HTR-8/SVneo (cell line): ENCODE data around the gene ALDH2.

Experiments used
- DNase-seq: peaks from one replicate; pipeline ENCODE4 v3.0.0; 2011; ENCODE audit warnings: low spot score, mixed read lengths; ENCODE audit not compliant: insufficient read length
- FAIRE-seq: peaks from 2 replicates; lab custom pipeline; 2011; peaks lifted over from hg19 to GRCh38; lab: Jason Lieb, UNC

ALDH2 gene

GRCh38 chr12:111846016-111846415 lies 79.3 kb downstream of the ALDH2 start:
- no peak for DNase-seq
- FAIRE-seq: no peak

GRCh38 chr12:111850526-111850925 lies 83.8 kb downstream of the ALDH2 start:
- DNase-seq: no peak
- no peak for FAIRE-seq

DNA sequence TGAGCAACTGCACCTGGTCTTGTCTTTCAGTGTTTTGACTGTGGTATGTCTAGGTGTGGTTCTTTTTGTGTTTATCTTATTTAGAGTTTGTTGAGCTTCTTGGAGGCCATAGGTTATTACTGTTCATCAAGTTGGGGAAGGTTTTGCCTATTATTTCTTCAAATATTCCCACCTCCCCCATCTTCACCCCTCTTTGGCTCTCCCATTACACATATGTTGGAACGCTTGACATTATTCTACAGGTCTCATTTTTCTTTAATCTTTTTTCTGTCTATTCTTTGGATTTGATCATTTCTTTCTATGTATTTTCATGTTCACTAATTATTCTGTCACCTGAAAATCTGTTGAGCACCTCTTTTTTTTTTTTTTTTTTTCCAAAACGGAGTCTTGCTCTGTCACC lies 91.5 kb downstream of the ALDH2 start:
- FAIRE-seq: no peak
- DNase-seq: no peak

- no peak for DNase-seq
- FAIRE-seq: no peak
Observed at GRCh38 chr12:111858778-111859177, 92.0 kb downstream of the ALDH2 start.

DNA sequence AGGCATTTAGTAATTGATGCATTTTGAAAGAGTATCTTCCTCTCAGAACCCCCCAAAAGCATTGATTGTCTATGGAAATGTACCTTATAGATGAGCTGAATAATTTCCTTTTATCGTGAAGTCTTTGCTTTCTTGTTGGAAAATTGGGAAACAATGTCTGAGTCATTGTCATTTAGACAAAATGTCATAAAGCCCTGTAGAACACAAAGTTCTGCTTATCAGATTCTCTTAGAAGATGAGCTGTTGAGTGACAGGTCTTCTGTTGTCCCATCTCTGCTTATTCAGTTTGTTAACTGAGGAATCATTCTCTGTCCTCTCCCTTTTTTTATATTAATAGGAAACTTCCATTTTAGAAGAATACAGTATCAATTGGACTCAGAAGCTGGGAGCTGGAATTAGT lies 98.2 kb downstream of the ALDH2 start:
- no peak for FAIRE-seq

More for the DNA sequence above, 98.2 kb downstream of the ALDH2 start:
- DNase-seq: no peak
